Activated CD8-positive, alpha-beta memory T cell treated with anti-CD3 and anti-CD28 coated beads, Interleukin-2, amount 50 U/mL, for 24 hours (primary cell): ENCODE measurements around the gene C1orf21.

ENCODE experiments used
- DNase-seq: peaks from one replicate; pipeline ENCODE4 v3.0.0-alpha.2; 2020; ENCODE audit errors: extremely low read depth

The C1orf21 gene

DNA sequence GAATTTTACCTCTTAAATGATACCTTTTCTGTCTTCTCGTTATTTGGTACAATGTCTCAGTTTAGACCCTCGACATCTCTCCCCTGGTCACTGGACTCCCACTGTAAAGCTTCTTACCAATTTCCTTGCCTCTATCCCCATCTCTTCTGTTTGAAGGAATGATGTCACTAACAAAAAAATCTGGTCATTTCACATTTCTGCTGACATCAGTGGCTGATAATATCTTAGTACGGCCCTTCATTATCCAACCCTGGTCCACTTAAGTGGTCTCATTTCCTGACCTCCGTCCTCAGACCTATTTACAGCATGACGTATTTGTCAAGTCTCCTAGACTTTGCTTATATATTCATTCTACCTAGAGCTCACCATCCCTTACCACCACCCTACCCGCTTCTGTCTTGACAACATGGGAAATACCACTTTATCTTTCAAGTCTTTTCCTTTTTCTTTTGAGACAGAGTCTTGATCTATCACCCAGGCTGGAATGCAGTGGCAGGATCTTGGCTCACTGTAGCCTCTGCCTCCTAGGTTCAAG is 60.9 kb downstream of the C1orf21 start:
- DNase-seq = no peak

DNA sequence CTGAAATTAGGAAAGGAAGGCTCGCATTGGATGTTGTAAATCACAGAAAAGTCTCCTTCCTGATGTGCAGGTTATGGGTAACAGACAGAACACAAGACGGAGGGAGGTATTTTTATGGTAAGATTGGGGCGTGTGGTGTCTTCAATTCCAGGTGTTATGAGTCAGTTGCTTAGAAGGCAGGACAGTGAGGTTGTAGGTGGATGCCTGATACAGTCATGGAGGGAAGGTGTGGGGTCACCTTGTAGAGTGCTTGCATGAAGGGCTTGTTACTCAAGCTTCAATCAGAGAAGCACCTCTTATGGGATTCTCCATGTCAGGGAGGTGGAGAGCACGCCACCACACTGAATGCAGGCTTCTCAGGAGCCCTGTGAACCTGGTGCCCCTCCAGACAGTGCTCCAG is 63.1 kb downstream of the C1orf21 start:
- DNase-seq = no peak

DNA sequence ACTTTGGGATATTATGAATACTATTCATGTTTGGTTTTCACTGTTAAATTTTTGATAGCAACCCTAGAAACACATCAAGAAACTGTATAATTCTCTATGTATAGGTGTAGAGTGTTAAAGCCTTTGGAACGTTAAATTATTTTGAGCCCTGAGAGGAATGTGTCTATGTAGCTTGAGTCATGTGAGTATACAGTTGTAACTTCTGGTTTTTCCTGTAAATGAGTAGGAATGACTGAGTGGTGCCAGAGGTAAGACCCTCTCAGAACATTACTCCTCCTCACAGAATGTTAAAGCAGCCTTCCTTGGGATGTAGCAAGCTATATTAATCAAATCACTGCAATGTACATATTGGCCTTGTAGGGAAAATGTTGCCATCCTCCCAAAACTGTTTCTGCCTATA is 69.0 kb downstream of the C1orf21 start:
- DNase-seq = no peak

DNA sequence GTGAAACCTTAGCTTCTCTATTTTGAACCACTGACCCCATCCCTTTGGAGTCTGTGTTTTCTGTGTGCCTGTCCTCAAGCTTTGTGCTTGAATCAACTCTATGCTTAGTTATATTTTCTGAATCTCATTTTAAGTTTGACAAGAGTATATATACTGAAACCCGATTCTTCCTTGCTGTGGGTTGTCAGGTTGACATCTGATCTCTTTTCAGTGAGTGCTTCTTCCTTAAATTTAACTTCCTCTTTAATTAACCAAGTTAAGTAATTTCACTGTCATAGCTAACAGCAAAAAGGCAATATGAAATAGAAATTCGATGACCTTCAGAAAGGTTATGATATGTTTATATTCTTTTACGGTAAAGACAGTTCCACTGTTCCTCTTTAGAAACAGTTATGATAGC is 69.4 kb downstream of the C1orf21 start:
- DNase-seq = no peak

DNA sequence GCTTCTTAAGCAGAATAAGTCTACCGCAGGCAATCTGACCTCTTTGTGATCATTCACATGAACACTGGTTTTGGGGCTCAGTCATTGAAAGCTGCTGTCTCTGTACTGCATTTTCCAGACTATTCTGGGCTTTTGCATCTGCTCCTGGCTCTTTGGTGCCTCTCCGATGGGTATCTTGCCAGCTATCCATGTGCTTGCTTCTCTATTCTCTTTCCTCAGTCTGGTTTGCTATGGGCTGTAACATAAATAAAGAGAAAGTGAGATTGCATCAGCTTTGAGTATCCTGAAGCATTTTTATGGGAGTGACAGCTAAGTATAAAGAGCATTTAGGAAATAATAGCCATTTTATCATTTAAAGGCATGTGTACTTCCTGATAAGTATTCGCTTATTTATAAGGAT is 70.7 kb downstream of the C1orf21 start:
- no peak for DNase-seq

DNA sequence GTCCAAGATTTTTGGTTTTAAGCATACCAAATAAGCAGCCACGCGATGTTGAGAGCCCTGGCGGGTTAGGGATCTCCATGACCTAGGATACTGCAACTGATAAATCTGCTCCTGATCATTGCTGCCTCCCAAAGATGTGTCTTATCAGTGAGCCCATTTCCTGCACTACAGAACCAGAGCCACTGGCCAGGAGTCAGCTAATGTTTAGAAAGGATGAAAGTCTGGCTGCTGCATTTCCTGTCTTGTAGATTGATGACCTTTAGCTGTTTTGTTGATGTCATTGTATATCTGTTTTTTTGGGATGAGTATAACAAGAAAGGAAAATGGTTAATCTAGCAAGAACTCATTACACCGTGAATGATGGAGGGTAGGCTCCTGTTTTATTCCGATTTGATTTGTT is 74.5 kb downstream of the C1orf21 start:
- DNase-seq = no peak

DNA sequence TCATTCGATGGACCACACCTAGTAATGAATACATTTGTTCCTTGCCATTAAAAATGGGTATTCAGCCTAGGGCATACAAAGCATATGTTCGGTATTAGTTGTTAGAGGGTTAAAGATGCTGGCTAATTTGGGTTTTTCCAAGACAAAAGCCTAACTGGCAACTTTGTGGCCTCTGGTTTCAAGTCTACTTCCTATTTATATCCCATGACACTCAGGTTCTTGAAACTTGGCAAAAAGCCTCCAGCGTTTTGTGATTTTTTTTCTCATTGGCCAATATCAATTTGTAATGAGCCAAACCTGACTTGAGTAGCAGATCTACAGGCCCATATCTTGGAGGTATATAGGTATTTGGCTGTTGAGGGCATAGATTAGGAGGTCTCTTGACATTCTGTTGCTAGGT is 75.3 kb downstream of the C1orf21 start:
- DNase-seq = no peak

DNA sequence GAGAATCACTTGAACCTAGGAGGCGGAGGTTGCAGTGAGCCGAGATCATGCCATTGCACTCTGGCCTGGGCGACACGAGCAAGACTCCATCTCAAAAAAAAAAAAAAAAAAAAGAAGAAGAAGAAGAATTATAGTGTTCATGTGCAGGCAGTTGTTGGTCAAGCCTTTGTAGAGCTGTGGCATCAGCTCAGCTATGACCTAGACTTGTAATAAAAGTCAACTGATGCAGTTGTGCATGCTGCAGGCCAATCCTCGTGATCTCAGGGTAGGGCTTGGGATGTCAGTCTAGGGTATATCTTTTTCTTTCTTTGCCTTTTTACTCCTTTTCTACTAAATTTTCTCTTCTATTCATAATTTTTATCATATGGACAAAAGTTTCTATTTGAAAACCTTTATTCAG is 76.2 kb downstream of the C1orf21 start:
- DNase-seq = no peak

DNA sequence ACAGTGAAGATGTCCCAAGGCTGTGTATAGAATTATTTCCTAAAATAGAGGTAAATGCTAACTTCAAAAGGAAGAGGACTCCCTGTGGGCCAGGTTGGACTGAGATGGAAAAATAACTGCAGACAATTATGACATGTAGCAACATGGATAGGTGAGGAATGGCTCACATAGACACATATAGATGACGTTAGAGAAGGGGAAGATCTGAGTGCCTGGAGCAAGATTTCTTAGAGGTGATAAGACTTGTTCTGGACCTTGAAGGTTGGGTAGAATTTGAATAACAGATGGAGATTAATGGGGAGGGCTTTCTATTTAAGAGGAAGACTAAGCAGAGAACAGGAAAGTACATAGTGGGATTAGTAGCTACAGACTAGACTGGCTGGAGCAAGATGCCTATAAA is 76.9 kb downstream of the C1orf21 start:
- no peak for DNase-seq

DNA sequence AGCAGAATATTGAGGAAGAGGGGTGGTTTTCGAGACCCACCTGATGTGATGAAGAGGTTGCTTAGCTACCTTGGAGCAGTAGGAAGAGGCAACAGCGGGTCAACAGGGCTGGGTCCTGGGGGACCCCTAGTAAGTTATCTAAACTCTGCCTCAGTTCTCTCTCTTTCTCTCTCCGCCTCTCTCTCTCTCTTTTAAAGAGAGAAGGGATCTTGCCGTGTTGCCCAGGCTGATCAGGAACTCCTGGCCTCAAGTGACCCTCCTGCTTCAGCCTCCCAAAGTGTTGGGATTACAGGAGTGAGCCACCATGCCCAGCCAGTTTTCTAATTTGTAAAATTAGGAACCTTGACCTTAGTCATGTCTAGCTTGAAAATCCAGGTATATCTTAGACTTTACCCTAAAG is 77.9 kb downstream of the C1orf21 start:
- no peak for DNase-seq

DNA sequence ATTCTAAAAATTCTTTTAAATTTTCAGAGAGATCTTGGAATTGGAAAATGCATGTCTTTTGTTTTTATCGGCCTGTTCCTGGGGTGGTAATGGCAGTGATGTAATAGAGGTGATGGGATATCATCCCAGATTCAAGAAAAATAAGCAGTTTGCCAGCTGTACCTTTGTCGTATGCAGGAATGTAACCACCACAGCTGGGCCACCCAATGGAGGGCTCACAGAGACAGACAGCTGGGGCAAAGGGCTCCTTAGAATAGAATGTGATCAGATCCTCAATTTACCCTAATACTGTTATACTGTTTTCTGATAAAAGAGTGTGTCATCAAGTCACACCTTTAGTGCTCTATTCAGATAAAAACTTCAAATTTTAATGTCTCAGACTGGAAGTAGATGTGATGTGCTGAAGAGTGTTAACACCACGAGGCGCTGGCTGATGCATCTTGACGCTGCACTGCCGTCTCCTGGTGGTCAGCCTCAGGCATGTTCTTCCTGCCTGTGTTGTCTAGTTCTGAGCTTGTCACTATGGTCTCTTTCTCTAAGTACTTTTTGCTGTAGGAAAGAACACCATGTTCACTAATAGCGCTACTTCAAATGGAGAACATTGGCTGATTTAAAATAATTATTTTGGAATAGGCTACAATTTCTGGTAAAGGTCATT is 78.8 kb downstream of the C1orf21 start:
- DNase-seq = no peak

DNA sequence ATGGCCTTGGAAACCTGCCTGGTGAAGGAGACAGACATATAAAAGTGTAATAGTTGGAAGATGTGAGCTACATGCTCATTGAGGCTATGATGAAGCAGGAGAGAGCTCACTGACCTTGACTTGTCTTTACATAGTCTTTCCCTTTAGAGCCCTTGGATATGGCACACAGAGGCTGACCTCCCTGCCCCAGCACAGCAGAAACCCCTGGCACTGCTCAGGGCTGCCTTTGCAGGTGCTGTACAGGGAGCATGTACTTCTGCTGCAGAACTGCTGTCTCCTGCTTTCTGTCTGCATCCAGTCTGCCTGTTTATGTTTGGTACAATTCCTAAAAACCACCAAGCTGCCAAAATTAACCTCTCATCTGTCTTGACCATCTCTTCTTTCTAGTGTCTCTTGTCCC is 80.5 kb downstream of the C1orf21 start:
- no peak for DNase-seq

DNA sequence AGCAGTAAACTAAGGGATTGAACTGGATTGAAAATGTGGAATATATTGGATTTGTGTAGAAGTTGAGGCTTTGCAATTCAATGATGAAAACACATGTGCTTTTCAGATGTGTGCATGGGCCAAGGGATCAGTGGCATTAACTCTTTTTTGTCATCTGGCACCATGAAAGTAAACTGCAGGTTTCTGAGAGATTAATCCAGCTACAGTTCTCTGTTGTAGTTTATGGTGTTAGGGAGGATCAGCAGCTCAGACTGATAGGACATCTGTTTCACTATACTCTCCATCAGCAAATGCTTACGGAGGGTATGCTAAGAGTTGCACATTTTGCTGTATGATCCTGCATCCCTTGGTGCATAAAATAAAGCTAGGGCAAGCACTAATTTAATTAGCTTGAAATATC is 82.6 kb downstream of the C1orf21 start:
- DNase-seq = no peak

DNA sequence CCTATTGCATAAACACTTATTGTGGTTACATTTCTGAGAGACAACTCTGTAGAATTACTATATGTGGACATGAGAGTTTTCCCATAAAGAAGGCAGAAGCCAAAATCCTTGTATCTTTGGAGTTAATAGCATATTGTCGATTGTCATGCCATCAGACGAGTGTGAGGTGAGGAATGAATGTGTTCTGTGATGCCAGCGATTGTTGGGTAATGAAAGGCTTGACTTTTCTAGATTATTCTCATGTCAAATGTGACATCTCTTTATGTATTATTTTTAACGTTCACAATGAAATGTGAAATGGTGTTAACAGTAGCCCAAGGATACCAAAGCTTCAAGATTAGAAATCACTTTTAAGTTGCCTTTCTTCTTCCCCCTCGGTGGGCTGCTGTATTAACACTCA is 84.9 kb downstream of the C1orf21 start:
- DNase-seq = no peak

DNA sequence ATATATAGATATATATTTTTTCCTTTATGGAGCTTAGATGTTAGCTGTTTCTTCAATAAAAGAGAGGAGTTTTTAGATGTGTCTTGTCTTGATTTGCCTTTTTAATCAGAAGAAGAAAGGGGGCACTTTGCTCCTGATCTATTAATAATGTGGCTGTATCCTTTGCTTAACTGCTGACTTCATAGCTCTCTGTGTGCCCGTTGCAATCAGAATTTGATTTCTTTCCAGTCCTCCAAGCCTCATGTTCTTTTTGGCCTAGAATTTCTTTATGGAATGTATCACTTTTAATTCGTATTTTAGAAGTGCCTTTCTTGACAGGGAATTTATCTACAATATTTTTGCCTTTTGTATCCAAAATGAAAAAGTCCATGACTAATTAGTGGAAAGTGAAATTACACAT is 85.3 kb downstream of the C1orf21 start:
- no peak for DNase-seq

DNA sequence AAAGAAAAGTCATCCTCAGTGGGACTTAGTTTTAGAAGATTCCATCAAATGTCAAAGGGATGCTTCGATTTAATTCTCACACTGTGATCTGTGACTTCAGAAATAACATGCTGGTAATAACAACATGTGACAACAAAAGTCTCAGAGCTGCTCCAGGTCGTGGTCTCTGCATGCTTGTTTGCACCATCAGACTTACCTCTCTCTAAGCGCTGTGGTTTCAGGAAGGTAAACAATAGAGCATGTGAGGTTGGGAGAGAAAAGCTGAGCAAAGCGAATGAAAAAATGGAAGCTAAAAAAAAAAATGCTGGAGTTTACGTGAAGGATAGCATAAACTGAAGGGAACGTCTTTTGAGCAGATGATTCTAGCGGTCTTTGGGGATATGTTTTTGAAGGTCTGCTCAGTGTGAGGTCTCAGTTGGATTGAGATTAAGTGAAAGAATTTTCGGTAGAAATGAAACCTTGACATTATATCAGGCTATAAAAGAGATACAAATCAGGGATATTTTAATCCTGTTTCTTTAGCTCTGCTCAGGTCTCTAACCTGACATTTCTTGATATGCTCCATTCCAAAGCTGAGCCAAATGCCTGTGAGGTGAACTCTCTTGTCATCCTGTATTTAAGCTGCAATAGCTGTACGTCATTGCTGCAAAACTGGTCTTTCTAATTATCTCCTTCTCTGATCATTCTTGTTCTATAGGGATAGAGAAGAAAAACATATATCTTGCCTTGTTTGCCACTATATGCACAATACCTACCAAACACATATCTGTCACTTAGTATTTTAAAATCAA is 86.5 kb downstream of the C1orf21 start:
- DNase-seq = no peak

DNA sequence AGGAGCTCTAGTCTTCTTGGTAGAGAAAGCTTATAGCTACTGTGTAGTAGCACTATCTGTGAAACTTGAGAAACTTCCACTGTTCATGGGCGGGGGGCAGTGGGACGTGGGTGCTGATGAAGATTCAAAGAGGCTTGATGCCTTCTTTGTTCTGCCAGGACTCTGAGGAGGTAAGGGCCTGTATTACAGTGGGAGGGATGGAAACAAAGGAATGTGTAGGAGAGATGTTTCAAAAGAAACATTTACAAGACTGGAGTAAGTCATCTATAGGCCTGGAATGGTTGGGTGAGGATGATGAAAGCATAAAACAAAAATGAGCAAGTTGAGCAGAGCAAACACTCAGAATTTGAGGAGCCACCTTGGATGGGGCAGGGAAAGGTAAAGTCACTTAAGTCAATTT is 89.4 kb downstream of the C1orf21 start:
- no peak for DNase-seq

DNA sequence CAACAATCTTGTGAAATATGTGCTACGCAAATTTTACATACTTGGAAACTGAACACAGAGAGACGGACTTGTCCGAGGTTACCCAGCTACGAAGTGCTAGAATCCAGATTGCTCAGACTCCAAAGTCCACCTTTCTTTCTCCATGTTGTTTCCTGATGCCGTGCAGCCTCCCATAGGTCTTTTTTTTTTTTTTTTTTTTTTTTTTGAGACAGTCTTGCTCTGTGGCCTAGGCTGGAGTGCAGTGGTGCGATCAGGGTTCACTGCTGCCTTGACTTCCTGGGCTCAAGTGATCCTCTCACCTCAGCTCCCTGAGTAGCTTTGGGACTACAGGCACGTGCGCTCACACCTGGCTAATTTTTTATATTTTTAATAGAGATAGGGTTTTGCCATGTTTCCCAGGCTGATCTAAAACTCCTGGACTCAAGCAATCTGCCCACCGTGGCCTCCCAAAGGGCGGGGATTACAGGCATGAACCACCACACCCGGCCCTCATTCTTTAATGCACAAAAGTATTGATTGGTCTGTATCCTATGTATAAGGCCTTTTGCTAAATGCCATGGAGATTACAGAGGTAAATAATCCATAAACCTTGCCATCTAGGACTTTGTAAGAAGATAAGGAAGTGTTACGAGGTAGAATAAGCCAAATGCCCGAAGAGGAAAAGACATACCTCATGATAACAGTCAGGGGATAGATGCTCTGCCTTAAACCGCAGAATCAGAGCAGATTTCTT is 92.8 kb downstream of the C1orf21 start:
- no peak for DNase-seq

DNA sequence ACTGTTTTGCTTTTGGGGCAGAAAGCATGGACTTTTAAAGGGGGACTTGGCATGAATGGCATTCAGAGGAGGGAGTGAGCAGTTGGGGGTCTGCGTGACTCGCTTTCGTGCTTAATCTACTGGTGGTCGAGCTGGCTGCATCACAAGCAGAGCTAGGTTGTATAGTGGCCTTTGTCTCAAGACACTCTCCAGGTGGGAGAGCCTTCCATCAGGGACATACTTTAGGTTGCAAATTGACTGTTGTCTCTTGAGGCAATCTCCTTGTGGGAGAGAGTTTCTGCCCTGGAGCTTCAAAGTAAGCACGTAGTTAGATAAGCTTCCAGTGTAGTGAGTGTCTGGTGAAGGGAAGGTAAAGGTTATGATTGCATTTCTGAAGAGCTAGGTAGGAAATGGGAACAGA is 93.9 kb downstream of the C1orf21 start:
- no peak for DNase-seq

DNA sequence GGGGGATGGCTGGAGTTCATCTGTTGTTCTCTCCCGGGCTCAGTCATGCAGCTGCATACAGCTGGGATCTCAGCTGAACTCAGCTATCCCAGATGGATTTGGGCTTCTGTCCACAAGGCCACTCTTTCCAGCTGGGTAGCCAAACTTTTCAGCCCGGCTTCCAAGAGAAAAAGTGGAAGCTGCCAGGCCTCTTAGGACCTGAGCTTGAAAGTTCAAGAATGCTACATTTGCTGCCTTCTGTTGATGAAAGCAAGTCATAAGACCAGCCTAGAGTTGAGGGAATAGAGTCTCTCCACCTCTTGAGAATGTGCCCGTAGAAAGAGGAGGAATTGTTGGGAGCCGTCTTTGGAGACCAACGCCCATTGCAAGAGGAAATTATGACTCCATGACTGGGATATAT is 95.3 kb downstream of the C1orf21 start:
- DNase-seq = no peak

DNA sequence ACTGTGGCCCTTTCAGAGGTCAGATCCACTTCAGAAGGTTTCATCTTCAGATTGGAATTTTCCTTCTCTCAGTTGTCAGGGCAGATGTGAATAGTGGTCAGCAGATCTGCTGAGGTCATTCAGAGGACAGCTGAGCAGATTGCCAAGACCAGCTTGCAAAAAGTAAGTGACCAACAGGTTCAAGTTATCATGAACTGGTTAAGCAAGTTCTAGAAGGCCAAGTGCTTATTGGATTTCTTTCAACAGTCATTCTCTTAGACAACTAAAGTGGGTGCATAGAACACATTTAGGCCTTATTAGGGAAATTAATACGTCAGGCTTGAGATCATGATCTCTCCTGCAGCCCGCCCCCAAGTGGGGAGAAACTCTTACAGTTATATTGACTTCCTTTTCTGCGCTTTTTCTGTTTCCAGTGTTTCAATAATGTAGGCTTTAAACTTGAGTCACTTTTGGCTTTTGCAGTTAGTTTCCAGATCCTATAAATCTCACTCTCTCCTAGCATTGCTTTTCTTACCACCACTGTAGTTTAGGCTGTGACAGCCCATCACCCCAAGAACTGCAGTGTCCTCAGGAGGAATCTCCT is 96.4 kb downstream of the C1orf21 start:
- no peak for DNase-seq
